ENCODE results near the gene EXOC3L4. TPM values are rescaled to one million over a fixed set of nuclear protein-coding genes. Genes with fewer than 3 reads are reported as not detected.
A peak's percentile ranks its signal among the peaks of the same experiment; 100 is the strongest.

Gene EXOC3L4
- total RNA-seq, 1 donor from 2014 or later, result not detected

DNA sequence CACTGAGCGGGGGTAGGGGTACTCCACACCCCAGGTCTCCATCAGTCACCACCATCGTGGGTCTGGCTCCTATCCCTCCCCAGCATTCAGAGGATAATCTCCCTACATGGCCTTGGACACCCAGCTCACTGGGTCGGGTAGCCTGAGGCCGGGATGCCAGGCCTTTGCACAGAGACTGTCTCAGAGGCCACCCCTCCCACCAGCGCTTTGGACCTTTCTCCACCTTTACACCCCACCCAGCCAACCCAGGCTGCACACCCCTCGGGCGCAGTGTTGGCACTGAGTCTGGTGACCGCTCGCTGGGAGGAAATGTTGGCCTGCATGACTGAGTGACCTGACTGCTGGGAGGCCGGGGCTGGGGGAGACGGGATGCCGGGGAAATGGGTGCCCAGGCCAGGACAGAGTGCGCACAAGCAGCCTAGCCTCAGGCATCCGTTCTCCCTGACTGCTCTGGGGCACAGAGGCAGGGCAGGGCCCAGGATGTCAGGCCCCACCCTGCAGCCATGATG is 21.1 kb upstream of the EXOC3L4 start:
- Histone ChIP-seq H3K27me3 (ENCODE audit: control insufficient read depth, insufficient read depth, low read length) (no peaks in the 10 kb centered on the region), H3K4me3 (ENCODE audit: low read depth, low read length) (no peak overlapping the region), H3K36me3 (ENCODE audit: control insufficient read depth, insufficient read depth, low read length) (no peaks in the 10 kb centered on the region)
- TF ChIP-seq, protein P1, sequence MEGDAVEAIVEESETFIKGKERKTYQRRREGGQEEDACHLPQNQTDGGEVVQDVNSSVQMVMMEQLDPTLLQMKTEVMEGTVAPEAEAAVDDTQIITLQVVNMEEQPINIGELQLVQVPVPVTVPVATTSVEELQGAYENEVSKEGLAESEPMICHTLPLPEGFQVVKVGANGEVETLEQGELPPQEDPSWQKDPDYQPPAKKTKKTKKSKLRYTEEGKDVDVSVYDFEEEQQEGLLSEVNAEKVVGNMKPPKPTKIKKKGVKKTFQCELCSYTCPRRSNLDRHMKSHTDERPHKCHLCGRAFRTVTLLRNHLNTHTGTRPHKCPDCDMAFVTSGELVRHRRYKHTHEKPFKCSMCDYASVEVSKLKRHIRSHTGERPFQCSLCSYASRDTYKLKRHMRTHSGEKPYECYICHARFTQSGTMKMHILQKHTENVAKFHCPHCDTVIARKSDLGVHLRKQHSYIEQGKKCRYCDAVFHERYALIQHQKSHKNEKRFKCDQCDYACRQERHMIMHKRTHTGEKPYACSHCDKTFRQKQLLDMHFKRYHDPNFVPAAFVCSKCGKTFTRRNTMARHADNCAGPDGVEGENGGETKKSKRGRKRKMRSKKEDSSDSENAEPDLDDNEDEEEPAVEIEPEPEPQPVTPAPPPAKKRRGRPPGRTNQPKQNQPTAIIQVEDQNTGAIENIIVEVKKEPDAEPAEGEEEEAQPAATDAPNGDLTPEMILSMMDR (IDR thresholded peaks at IDR 0.05; ENCODE audit: insufficient read depth, low read length, severe bottlenecking), result no peak
- no peak for FAIRE-seq
- DNase-seq (ENCODE audit: low read depth), result no peak

DNA sequence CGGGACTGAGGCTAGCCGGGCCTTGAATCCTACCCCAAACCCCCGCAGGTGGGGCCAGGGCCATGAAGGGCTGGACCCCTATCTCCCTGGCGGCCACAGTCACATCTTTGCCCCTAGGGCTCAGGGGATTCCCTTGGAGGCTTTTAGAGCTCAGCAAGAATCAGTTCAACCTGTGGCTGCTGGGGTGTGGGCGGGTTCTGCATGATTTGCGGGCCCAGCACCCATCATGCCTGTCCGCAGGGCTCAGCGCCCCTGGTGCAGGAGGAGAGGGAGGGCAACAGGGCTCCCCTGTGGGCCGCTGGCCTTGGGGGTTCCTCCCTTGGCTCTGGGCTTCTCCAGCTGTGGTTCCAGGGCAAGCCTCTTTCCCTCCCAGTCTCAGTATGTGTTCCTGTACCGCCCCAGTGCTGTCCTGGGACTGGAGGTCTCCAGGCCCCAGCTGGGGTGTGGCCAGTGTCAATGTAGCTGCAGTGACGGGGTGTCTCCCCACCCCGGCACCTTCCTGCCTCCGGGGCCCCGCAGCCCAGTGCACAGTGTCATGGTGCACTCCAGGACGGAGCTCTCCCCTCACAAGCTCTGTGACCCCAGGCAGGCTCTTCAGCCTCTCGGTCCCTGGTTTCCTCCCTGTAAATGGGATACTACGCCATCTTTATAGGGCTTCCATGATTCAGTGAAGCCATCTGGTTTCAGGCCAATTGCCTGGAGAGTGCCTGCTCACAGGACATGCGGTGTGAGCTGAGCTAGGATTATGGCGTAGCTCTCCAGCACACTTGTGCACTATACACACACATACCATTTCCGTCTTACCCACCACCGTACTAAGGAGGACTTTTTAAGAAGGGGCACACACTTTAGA is 20.4 kb upstream of the EXOC3L4 start:
- no peaks in the 10 kb centered on the region for H3K36me3 ChIP-seq (ENCODE audit: control insufficient read depth, insufficient read depth, low read length)
- FAIRE-seq (peak; percentile 36), DNase-seq (ENCODE audit: low read depth) (no peak)
- no peak overlapping the region for H3K4me3 ChIP-seq (ENCODE audit: low read depth, low read length)
- no peaks in the 10 kb centered on the region for H3K27me3 ChIP-seq (ENCODE audit: control insufficient read depth, insufficient read depth, low read length)
- TF ChIP-seq, protein P1 (IDR thresholded peaks at IDR 0.05; ENCODE audit: insufficient read depth, low read length, severe bottlenecking), result no peak

DNA sequence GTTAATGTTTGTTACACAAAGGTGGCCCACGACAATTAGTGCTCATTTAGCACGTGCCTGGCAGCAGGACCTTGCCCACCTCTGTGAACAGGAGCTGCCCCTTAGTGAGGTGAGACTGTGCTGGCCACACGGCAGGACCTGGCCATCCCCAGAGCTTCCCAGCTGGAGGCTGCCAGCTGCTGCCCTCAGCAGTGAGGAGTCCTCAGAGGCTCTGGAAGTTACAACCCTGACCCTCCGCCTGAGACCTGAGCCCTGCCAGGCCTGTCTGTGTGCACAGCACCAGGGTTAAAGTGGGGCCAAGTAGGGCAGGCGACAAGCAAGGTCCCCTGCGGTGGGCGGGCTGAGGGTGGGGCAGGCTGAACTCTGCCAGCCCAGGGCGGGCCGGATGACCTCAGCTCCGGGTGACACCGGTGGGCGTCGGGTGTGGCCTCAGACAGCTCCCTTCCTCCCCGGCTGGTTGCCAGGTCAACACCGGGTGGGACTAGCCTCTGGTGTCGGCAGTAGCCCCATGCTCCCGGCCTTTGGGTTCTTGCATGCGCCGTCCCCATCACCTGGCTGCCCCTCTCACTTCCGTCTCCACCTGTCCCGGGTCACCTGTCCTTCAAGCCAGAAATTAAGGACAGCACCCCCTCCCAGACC is 19.7 kb upstream of the EXOC3L4 start:
- H3K27me3 ChIP-seq (ENCODE audit: control insufficient read depth, insufficient read depth, low read length), result no peaks in the 10 kb centered on the region
- H3K36me3 ChIP-seq (ENCODE audit: control insufficient read depth, insufficient read depth, low read length), result no peaks in the 10 kb centered on the region
- TF ChIP-seq, protein P1 (IDR thresholded peaks at IDR 0.05; ENCODE audit: insufficient read depth, low read length, severe bottlenecking), result no peak
- FAIRE-seq, result no peak
- no peak for DNase-seq (ENCODE audit: low read depth)
- peak overlapping the region; percentile 30 for H3K4me3 ChIP-seq (ENCODE audit: low read depth, low read length)

DNA sequence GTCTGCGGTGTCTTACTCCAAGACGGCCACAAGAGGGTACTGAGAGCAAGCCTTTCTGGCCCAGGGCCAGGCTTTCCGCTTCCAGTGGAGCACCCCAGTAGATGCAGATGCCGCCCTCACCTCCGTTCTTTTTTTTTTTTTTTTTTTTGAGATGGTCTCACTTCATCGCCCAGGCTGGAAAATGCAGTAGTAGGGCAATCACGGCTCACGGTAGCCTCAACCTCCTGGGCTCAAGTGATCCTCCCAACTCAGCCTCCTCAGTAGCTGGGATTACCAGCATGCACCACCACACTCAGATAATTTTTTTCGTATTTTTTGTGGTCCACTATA is 16.1 kb upstream of the EXOC3L4 start:
- Histone ChIP-seq H3K27me3 (ENCODE audit: control insufficient read depth, insufficient read depth, low read length) (no peaks in the 10 kb centered on the region), H3K36me3 (ENCODE audit: control insufficient read depth, insufficient read depth, low read length) (no peaks in the 10 kb centered on the region), H3K4me3 (ENCODE audit: low read depth, low read length) (no peak overlapping the region)
- TF ChIP-seq, protein P1 (IDR thresholded peaks at IDR 0.05; ENCODE audit: insufficient read depth, low read length, severe bottlenecking), result peak; percentile 87
- FAIRE-seq (no peak), DNase-seq (ENCODE audit: low read depth) (peak; percentile 67)

DNA sequence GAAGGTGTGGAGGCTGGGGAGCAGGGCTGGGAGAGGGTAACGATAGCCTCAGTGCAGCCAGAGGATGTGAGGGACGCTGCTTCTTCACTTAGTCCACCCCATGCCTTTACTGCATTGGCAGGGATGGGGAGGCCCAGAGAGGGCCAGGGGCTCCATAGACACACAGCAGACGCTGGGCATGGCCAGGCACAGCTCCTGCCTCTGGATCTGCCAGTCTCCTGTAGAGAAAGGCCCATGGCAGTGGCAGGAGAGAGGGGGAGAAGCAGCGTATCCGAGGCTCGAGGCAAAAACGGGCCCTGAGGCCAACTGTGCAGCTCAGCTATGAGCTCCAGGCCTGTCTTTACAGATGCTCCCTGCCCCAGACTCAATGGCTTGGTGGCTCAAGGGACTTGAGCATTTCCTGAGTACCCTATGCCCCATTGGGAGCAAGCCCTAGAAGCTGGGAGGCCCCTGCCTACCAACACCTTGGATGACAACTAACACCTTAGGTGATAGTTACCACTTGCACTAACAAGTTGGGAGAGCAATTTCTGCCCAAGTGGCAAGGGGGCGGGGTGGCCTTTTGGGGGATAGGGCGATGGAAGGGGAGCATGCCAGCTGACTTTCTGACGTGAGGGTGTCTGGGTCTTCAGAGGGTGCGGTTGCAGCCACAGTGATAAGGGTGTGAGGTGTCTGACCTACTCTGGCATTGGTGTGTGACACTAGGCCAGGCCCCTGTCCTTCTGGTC is 15.5 kb upstream of the EXOC3L4 start:
- Histone ChIP-seq H3K27me3 (ENCODE audit: control insufficient read depth, insufficient read depth, low read length) (no peaks in the 10 kb centered on the region), H3K4me3 (ENCODE audit: low read depth, low read length) (no peak overlapping the region), H3K36me3 (ENCODE audit: control insufficient read depth, insufficient read depth, low read length) (no peaks in the 10 kb centered on the region)
- TF ChIP-seq, protein P1 (IDR thresholded peaks at IDR 0.05; ENCODE audit: insufficient read depth, low read length, severe bottlenecking), result no peak
- no peak for FAIRE-seq
- no peak for DNase-seq (ENCODE audit: low read depth)
